ENCODE results near the gene CD3E. TPM values are rescaled to one million over a fixed set of nuclear protein-coding genes. Genes with fewer than 3 reads are reported as not detected.

The CD3E gene
- total and polyA plus RNA-seq, 2 of the 8 experiments (the other 6 are each of a cell fraction or from before 2014, with no cell fraction given), result not detected

DNA sequence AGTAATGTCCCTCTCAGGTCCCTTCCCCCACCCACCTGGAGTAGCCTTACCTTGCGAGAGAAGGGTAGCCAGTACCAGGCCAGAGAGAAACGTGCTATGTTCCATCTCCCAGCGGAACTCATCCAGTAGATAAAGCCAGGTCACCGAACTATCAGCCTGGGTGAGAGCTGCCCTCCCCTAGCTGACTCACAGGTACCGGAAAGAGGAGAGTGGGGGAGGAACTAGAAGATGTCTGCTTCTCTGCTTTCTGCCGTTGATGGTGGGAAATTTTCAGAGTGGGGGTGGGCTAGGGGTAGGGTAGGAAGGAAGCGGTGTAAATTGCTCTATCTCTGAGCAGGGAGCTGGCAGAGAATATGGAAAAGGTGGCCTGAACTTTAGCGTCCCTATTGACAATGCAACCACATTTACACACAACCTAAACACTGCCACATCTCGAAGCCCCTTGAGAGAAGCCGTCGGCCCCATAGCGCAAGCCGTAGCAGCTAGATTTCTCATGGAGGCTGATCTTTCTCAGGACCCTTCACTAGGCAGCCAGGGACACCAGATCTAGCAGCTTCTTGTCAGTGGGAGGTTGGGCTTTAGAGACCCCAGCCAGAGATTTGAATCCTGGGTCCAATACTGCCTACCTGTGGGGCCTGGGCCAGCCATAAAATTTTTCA is 38.1 kb downstream of the CD3E start, which contains the start of gene CD3D:
TSS of gene CD3D (minus strand) at position 203 of the 659 bp plus-strand sequence. CDS start at position 105, 98 bp downstream.
- Histone ChIP-seq H3K79me2 (ENCODE audit: control insufficient read depth in 1 of 2, insufficient read depth in 2 of 2, low read length in 2 of 2) (no peaks in the 10 kb centered on the region), H4K91ac (replicated peaks; ENCODE audit: insufficient read length, low read length) (no peak within 1 kb of the TSS), H3K23me2 (ENCODE audit: low read depth, low read length) (no peaks in the 10 kb centered on the region; the same call in 1 of the 2 replicates)
- no peak for TF ChIP-seq GTF2F1 (IDR thresholded peaks at IDR 0.05; ENCODE audit: borderline replicate concordance, low read depth, low read length)
- TF ChIP-seq SIRT6 (IDR thresholded peaks at IDR 0.05; ENCODE audit: low read length), result no peak
- no peak for TF ChIP-seq SRF (IDR thresholded peaks at IDR 0.05; ENCODE audit: low read depth, low read length)
- no peak for TF ChIP-seq RFX5 (IDR thresholded peaks at IDR 0.05; ENCODE audit: borderline replicate concordance, low read depth, low read length)
- no peak for TF ChIP-seq GABPA (IDR thresholded peaks at IDR 0.05; ENCODE audit: borderline replicate concordance, insufficient read depth, low read length)
- TF ChIP-seq, protein P1, sequence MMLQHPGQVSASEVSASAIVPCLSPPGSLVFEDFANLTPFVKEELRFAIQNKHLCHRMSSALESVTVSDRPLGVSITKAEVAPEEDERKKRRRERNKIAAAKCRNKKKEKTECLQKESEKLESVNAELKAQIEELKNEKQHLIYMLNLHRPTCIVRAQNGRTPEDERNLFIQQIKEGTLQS (IDR thresholded peaks at IDR 0.05; ENCODE audit: insufficient read depth, low read depth, low read length), result no peak
- TF ChIP-seq YY1 (IDR thresholded peaks at IDR 0.05; ENCODE audit: low read depth, low read length), result no peak
- no peak for TF ChIP-seq TAF7 (optimal IDR thresholded peaks at IDR 0.05; ENCODE audit: borderline replicate concordance, low read depth, low read length)
- no peak for TF ChIP-seq SP2 (IDR thresholded peaks at IDR 0.05; ENCODE audit: low read length)
- TF ChIP-seq POLR2A (IDR thresholded peaks at IDR 0.05; ENCODE audit: control extremely low read depth in 1 of 2, low read depth in 2 of 2, low read length in 2 of 2), result no peak
- no peak for TF ChIP-seq ASH2L (IDR thresholded peaks at IDR 0.05; ENCODE audit: low read length)
- TF ChIP-seq CHD2 (IDR thresholded peaks at IDR 0.05; ENCODE audit: low read length), result no peak
- no peak for TF ChIP-seq HDAC2 (IDR thresholded peaks at IDR 0.05; ENCODE audit: borderline replicate concordance in 1 of 2, low read depth in 2 of 2, low read length in 2 of 2)
- TF ChIP-seq SIX5 (IDR thresholded peaks at IDR 0.05; ENCODE audit: low read depth, low read length), result no peak

More for the DNA sequence above, 38.1 kb downstream of the CD3E start, which contains the start of gene CD3D:
- Histone ChIP-seq H3K4ac (replicated peaks; ENCODE audit: insufficient read length, low read depth, low read length) (no peak within 1 kb of the TSS), H4K8ac (ENCODE audit: extremely low read depth, insufficient read depth, low read length) (peak within 1 kb of the TSS; percentile 81), H3K4me2 (ENCODE audit: insufficient read depth in 1 of 2, low read depth in 2 of 2, low read length in 2 of 2) (no peak within 1 kb of the TSS), H3K79me1 (ENCODE audit: low read depth, low read length) (no peaks in the 10 kb centered on the region; the same call in 1 of the 2 replicates), H2BK15ac (ENCODE audit: low read length) (no peak within 1 kb of the TSS), H2BK12ac (ENCODE audit: low read depth, low read length) (no peak within 1 kb of the TSS), H4K5ac (ENCODE audit: insufficient read length, low read depth, low read length) (no peak within 1 kb of the TSS), H2BK120ac (replicated peaks; ENCODE audit: low read depth, low read length) (no peak within 1 kb of the TSS), H3K27me3 (replicated peaks in 1 of 4; ENCODE audit: control insufficient read depth in 3 of 4, extremely low read depth in 1 of 4, insufficient read depth in 3 of 4, low read length in 3 of 4) (no peaks in the 10 kb centered on the region; a peak in 1 of 7 replicates), H3K23ac (ENCODE audit: insufficient read length) (no peak within 1 kb of the TSS), H3K4me1 (replicated peaks in 1 of 4; ENCODE audit: control insufficient read depth in 3 of 4, insufficient read depth in 4 of 4, low read length in 3 of 4) (no peaks in the 10 kb centered on the region), H2BK5ac (ENCODE audit: low read depth, low read length) (no peak within 1 kb of the TSS), H3K27ac (ENCODE audit: low read depth, low read length) (no peak within 1 kb of the TSS), H4K20me1 (replicated peaks in 1 of 2; ENCODE audit: control insufficient read depth in 1 of 2, insufficient read depth in 2 of 2, low read length in 2 of 2) (no peaks in the 10 kb centered on the region), H3K14ac (ENCODE audit: insufficient read length) (no peak within 1 kb of the TSS), H2AFZ (ENCODE audit: low read length) (no peak within 1 kb of the TSS; the same call in 1 of the 2 replicates), H3K9ac (replicated peaks in 1 of 4; ENCODE audit: extremely low read depth in 1 of 4, low read depth in 3 of 4, low read length in 3 of 4) (no peak within 1 kb of the TSS), H3K18ac (ENCODE audit: extremely low read depth, low read length) (no peak within 1 kb of the TSS), H3K56ac (replicated peaks; ENCODE audit: insufficient read length, low read depth, low read length) (no peak within 1 kb of the TSS), H3K36me3 (ENCODE audit: control insufficient read depth in 2 of 4, insufficient read depth in 4 of 4, low read length in 3 of 4) (no peaks in the 10 kb centered on the region), H3K4me3 (ENCODE audit: extremely low read depth in 1 of 4, insufficient read depth in 2 of 4, low read depth in 3 of 4, low read length in 4 of 4) (no peak within 1 kb of the TSS), H3K9me3 (ENCODE audit: insufficient read depth in 2 of 2, low read depth in 1 of 2, low read length in 1 of 2) (no peaks in the 10 kb centered on the region), H2AK5ac (ENCODE audit: low read depth, low read length) (no peak within 1 kb of the TSS), H2BK20ac (ENCODE audit: low read length) (0 out of 2 replicates have a peak within 1 kb of the TSS, but pooled peaks have one; percentile 32)
- CTCF ChIA-PET (ENCODE audit: partially characterized antibody), result interaction anchor here (1.1 to 4.9 kb wide), 2 partner anchors 10 to 47 kb away, joined by 3 to 24 read pairs; no protein-coding TSS in a partner anchor
- POLR2A ChIA-PET (ENCODE audit: partially characterized antibody), result no interaction called here
- DNase-seq (ENCODE audit: low read depth in 1 of 2, low spot score in 2 of 2) (no peak), FAIRE-seq (no peak)
- WGBS, 2 experiments (ENCODE audit: extremely low coverage in 1 of 2, insufficient coverage in 1 of 2, insufficient read length in 1 of 2, insufficient replicate concordance in 2 of 2, low coverage in 1 of 2, low lambda C conversion rate in 2 of 2, missing lambda C conversion rate in 1 of 2), result 91% methylated on average over 13 of the region's 13 CpGs; no CpG with 5 or more reads in 1 of the 2 experiments

Measured in H1 (cell line).